Esophagus muscularis mucosa (tissue), 4 donors: Measurements from ENCODE around the gene LGR5. TPM values are rescaled to one million over a fixed set of nuclear protein-coding genes. Genes with fewer than 3 reads are reported as not detected.

ENCODE experiments used
- DNase-seq: peaks from one replicate; pipeline ENCODE4 v3.0.0-alpha.2; 2017; ENCODE audit errors: extremely low spot score
- H3K27ac ChIP-seq, 4 donors: fragments of 200-600 bp; sonication (generic); replicated peaks in 1 of 4; 1 replicate in 3 of 4; 2 replicates in 1 of 4; pipeline ENCODE4 v1.5.1; 2016 to 2019; ENCODE audit warnings: mild to moderate bottlenecking in 1 of 4
- H3K27me3 ChIP-seq, 4 donors: fragments of 200-600 bp; sonication (generic); one replicate each; pipeline versions ENCODE4 v1.5.1 to v1.6.0; 2016 to 2019
- H3K36me3 ChIP-seq, 4 donors: fragments of 200-600 bp; sonication (generic); one replicate each; pipeline ENCODE4 v1.5.1; 2016 to 2019
- H3K4me1 ChIP-seq, 4 donors: fragments of 200-600 bp; sonication (generic); one replicate each; pipeline ENCODE4 v1.5.1; 2016 to 2019
- H3K4me3 ChIP-seq, 4 donors: fragments of 200-600 bp; sonication (generic); 1 replicate in 2 of 4; 2 replicates in 2 of 4; pipeline ENCODE4 v1.5.1; 2016 to 2019; ENCODE audit warnings: mild to moderate bottlenecking in 4 of 4, moderate library complexity in 1 of 4
- H3K9me3 ChIP-seq, 4 donors: fragments of 200-600 bp; sonication (generic); 1 replicate in 3 of 4; 2 replicates in 1 of 4; pipeline ENCODE4 v1.5.1; 2016 to 2019
- CTCF ChIP-seq, 3 experiments: fragments of 200-600 bp in 2 of 3; fragments of 450-650 bp in 1 of 3; sonication (generic) in 2 of 3; IDR thresholded peaks; one replicate each; pipeline ENCODE4 v1.5.1; 2017 to 2019; ENCODE audit warnings: antibody characterized with exemption in 3 of 3, mild to moderate bottlenecking in 2 of 3, moderate library complexity in 1 of 3
- EP300 ChIP-seq: sonication (generic); formaldehyde crosslinking; IDR thresholded peaks from one replicate; pipeline ENCODE4 v1.6.1; 2017; ENCODE audit warnings: antibody characterized with exemption
- POLR2A ChIP-seq: fragments of 450-650 bp; IDR thresholded peaks from one replicate; pipeline ENCODE4 v1.6.1; 2017; ENCODE audit warnings: antibody characterized with exemption, moderate library complexity, mild to moderate bottlenecking, low read depth
- POLR2AphosphoS5 ChIP-seq, 2 donors: sonication (generic); formaldehyde crosslinking; IDR thresholded peaks; one replicate each; pipeline ENCODE4 v1.6.1; 2017; ENCODE audit warnings: antibody characterized with exemption in 2 of 2
- WGBS: methylation state at CpG from one replicate; pipeline ENCODE4 v1.1.5; 2018; 5-methylcytosine and 5-hydroxymethylcytosine counted together
- intact Hi-C: fragments of 100-400 bp; cut with DNase I; formaldehyde crosslinking; loops from one replicate; pipeline ENCODE4 v1.15.1; 2023
- total RNA-seq, 4 donors: library from RNA; depleted of rRNA; stranded (reverse); fragments of >200 nt; gene quantifications; one replicate each; pipeline versions ENCODE4 v1.1.0 to v1.2.1, GENCODE V29; 2016

Gene LGR5
- total RNA-seq, 4 donors from 2014 or later, result under 0.01 to 0.39 (median 0.34) TPM; not detected in 1

- no peak overlapping the region for H3K4me3 ChIP-seq
- H3K36me3 ChIP-seq, result no peaks in the 10 kb centered on the region
- no peak overlapping the region for H3K27ac ChIP-seq
- no peaks in the 10 kb centered on the region for H3K9me3 ChIP-seq
- 36% methylated on average over 2 of the region's 2 CpGs for WGBS
- no peaks in the 10 kb centered on the region for H3K4me1 ChIP-seq
- intact Hi-C loops, result no loop called here
- no peaks in the 10 kb centered on the region for H3K27me3 ChIP-seq
- no peak for DNase-seq
- TF ChIP-seq EP300 (no peak), CTCF (IDR thresholded peaks at IDR 0.05) (no peak), POLR2A (no peak), POLR2AphosphoS5 (IDR thresholded peaks at IDR 0.05) (no peak)
Observed at GRCh38 chr12:71472441-71472911, 32.9 kb downstream of the LGR5 start.

GRCh38 chr12:71474791-71475190, 35.2 kb downstream of the LGR5 start:
- Histone ChIP-seq H3K36me3 (no peaks in the 10 kb centered on the region), H3K4me3 (no peak overlapping the region), H3K27me3 (no peaks in the 10 kb centered on the region), H3K27ac (no peak overlapping the region), H3K4me1 (no peaks in the 10 kb centered on the region), H3K9me3 (no peaks in the 10 kb centered on the region)
- DNase-seq, result no peak
- TF ChIP-seq EP300 (no peak), POLR2A (no peak), CTCF (IDR thresholded peaks at IDR 0.05) (no peak), POLR2AphosphoS5 (IDR thresholded peaks at IDR 0.05) (no peak)
- intact Hi-C loops, result no loop called here
- 66% methylated on average over 2 of the region's 2 CpGs for WGBS

GRCh38 chr12:71475280-71475679, 35.7 kb downstream of the LGR5 start:
- intact Hi-C loops, result no loop called here
- Histone ChIP-seq H3K4me3 (no peak overlapping the region), H3K36me3 (no peaks in the 10 kb centered on the region), H3K27ac (no peak overlapping the region), H3K4me1 (no peaks in the 10 kb centered on the region), H3K9me3 (no peaks in the 10 kb centered on the region), H3K27me3 (no peaks in the 10 kb centered on the region)
- DNase-seq, result no peak
- no peak for TF ChIP-seq CTCF (IDR thresholded peaks at IDR 0.05)
- TF ChIP-seq POLR2AphosphoS5 (IDR thresholded peaks at IDR 0.05), result peak in 1 of 2 donors; percentile 8
- TF ChIP-seq POLR2A, result no peak
- TF ChIP-seq EP300, result no peak
- WGBS, result 55% methylated on average over 5 of the region's 5 CpGs

GRCh38 chr12:71476513-71476912, 36.9 kb downstream of the LGR5 start:
- no peak for DNase-seq
- TF ChIP-seq POLR2A, result no peak
- no peaks in the 10 kb centered on the region for H3K9me3 ChIP-seq
- no peaks in the 10 kb centered on the region for H3K36me3 ChIP-seq
- H3K4me3 ChIP-seq, result no peak overlapping the region
- no peaks in the 10 kb centered on the region for H3K27me3 ChIP-seq
- no peak overlapping the region for H3K27ac ChIP-seq
- intact Hi-C loops, result no loop called here
- no peaks in the 10 kb centered on the region for H3K4me1 ChIP-seq
- WGBS, result 84% methylated on average over 3 of the region's 3 CpGs

- intact Hi-C loops, result no loop called here
- Histone ChIP-seq H3K27ac (no peak overlapping the region), H3K4me3 (no peak overlapping the region), H3K4me1 (no peaks in the 10 kb centered on the region), H3K9me3 (no peaks in the 10 kb centered on the region), H3K27me3 (no peaks in the 10 kb centered on the region), H3K36me3 (no peaks in the 10 kb centered on the region)
- no peak for DNase-seq
- TF ChIP-seq CTCF (IDR thresholded peaks at IDR 0.05), result no peak
- no peak for TF ChIP-seq POLR2AphosphoS5 (IDR thresholded peaks at IDR 0.05)
- TF ChIP-seq EP300, result no peak
- no peak for TF ChIP-seq POLR2A
- WGBS, result 99% methylated on average over 2 of the region's 2 CpGs
Observed at GRCh38 chr12:71477609-71478008, 38.0 kb downstream of the LGR5 start.
